IMR-90 (cell line): ENCODE data around the gene COL25A1. TPM values are rescaled to one million over a fixed set of nuclear protein-coding genes. Genes with fewer than 3 reads are reported as not detected.

Experiments
- ATAC-seq: fragments of 200-7000 bp; cut with Tn5 transposase; 2 replicates; pipeline ENCODE4 v1.9.1; 2020; ENCODE audit warnings: low read depth, mild to moderate bottlenecking, moderate library complexity
- BruUV-seq: library from RNA; stranded (reverse); fragments of 400-500 nt; replicated peaks from 2 replicates; lab custom pipeline; 2021; lab: Mats Ljungman, UMichigan
- CTCF ChIA-PET: fragments of 300-600 bp; formaldehyde crosslinking; extraction: SDS; loops from one replicate; lab custom pipeline; 2021; ENCODE audit warnings: antibody characterized with exemption; lab: Yijun Ruan, JAX
- POLR2A ChIA-PET: fragments of 300-600 bp; sonication (Branson Sonifier 250); formaldehyde crosslinking; loops from one replicate; lab custom pipeline; 2022; ENCODE audit warnings: antibody characterized with exemption; ENCODE audit not compliant: unreplicated experiment; lab: Charles Lee
- DNase-seq: peaks from one replicate; pipeline ENCODE4 v3.0.0; 2013
- H2AFZ ChIP-seq: replicated peaks from 2 replicates; pipeline ENCODE3; 2013; ENCODE audit warnings: low read length, mild to moderate bottlenecking; ENCODE audit not compliant: poor library complexity
- H2AK5ac ChIP-seq: 2 replicates; pipeline ENCODE4 v1.6.1; 2013; ENCODE audit warnings: low read depth, low read length, inconsistent platforms
- H2AK9ac ChIP-seq: replicated peaks from 2 replicates; pipeline ENCODE3; 2013; ENCODE audit warnings: mild to moderate bottlenecking, low read depth, low read length, moderate library complexity; ENCODE audit not compliant: poor library complexity
- H2BK120ac ChIP-seq: 2 replicates; pipeline ENCODE4 v1.6.1; 2013; ENCODE audit warnings: low read depth, low read length, inconsistent platforms
- H2BK15ac ChIP-seq: 3 replicates; pipeline ENCODE4 v1.6.1; 2013; ENCODE audit warnings: low read depth, low read length, inconsistent platforms
- H2BK20ac ChIP-seq: 2 replicates; pipeline ENCODE4 v1.6.1; 2013; ENCODE audit warnings: low read depth, mild to moderate bottlenecking, inconsistent platforms, low read length, moderate library complexity
- H2BK5ac ChIP-seq: 2 replicates; pipeline ENCODE4 v1.6.1; 2013; ENCODE audit warnings: mild to moderate bottlenecking, low read depth, low read length, inconsistent platforms; ENCODE audit not compliant: poor library complexity, severe bottlenecking
- H3K14ac ChIP-seq: replicated peaks from 2 replicates; pipeline ENCODE4 v1.6.1; 2013; ENCODE audit warnings: low read depth, low read length, inconsistent platforms
- H3K18ac ChIP-seq: 2 replicates; pipeline ENCODE4 v1.6.1; 2013; ENCODE audit warnings: low read depth, low read length, control low read depth
- H3K23ac ChIP-seq: 2 replicates; pipeline ENCODE4 v1.6.1; 2013; ENCODE audit warnings: low read depth, low read length, inconsistent platforms
- H3K27ac ChIP-seq: 2 replicates; pipeline ENCODE4 v1.5.1; 2013; ENCODE audit warnings: mild to moderate bottlenecking, control low read depth, low read length; ENCODE audit not compliant: insufficient read depth
- H3K27me3 ChIP-seq: 2 replicates; pipeline ENCODE4 v1.6.1; 2013; ENCODE audit warnings: low read length; ENCODE audit not compliant: control insufficient read depth, insufficient read depth
- H3K36me3 ChIP-seq: 2 replicates; pipeline ENCODE4 v1.6.1; 2013; ENCODE audit warnings: low read length, mixed read lengths; ENCODE audit not compliant: control insufficient read depth, insufficient read depth
- H3K4ac ChIP-seq: 2 replicates; pipeline ENCODE4 v1.6.1; 2013; ENCODE audit warnings: low read depth, low read length, inconsistent platforms
- H3K4me1 ChIP-seq: 2 replicates; pipeline ENCODE4 v1.6.1; 2013; ENCODE audit warnings: low read length, mixed read lengths; ENCODE audit not compliant: control insufficient read depth, insufficient read depth
- H3K4me2 ChIP-seq: 2 replicates; pipeline ENCODE4 v1.6.1; 2013; ENCODE audit warnings: low read depth, mild to moderate bottlenecking, control low read depth, low read length, moderate library complexity
- H3K4me3 ChIP-seq: 2 replicates; pipeline ENCODE4 v1.5.1; 2013; ENCODE audit warnings: low read depth, mild to moderate bottlenecking, control low read depth, low read length, moderate library complexity; ENCODE audit not compliant: insufficient read depth
- H3K56ac ChIP-seq: 2 replicates; pipeline ENCODE4 v1.6.1; 2013; ENCODE audit warnings: low read length, inconsistent platforms; ENCODE audit not compliant: insufficient read depth; ENCODE audit errors: extremely low read depth
- H3K79me1 ChIP-seq, 2 experiments: 2 replicates each; pipeline ENCODE4 v1.6.1; 2013; ENCODE audit warnings: low read length in 2 of 2, inconsistent platforms in 1 of 2, low read depth in 1 of 2
- H3K9ac ChIP-seq: 2 replicates; pipeline ENCODE4 v1.6.1; 2013; ENCODE audit warnings: low read depth, low read length, control low read depth
- H3K9me1 ChIP-seq: 2 replicates; pipeline ENCODE4 v1.6.1; 2013; ENCODE audit warnings: low read length, inconsistent platforms; ENCODE audit not compliant: insufficient read depth
- H3K9me3 ChIP-seq: 2 replicates; pipeline ENCODE4 v1.6.1; 2013; ENCODE audit warnings: low read length; ENCODE audit not compliant: control insufficient read depth, insufficient read depth
- H4K20me1 ChIP-seq: 2 replicates; pipeline ENCODE4 v1.6.1; 2013; ENCODE audit warnings: low read length, inconsistent platforms; ENCODE audit not compliant: insufficient read depth
- H4K5ac ChIP-seq: 2 replicates; pipeline ENCODE4 v1.6.1; 2013; ENCODE audit warnings: mild to moderate bottlenecking, low read depth, low read length, control low read depth
- H4K8ac ChIP-seq, 2 experiments: 2 replicates each; pipeline ENCODE4 v1.6.1; 2013; ENCODE audit warnings: low read depth in 2 of 2, low read length in 2 of 2, control low read depth in 1 of 2, inconsistent platforms in 1 of 2
- H4K91ac ChIP-seq: 2 replicates; pipeline ENCODE4 v1.6.1; 2013; ENCODE audit warnings: low read depth, low read length, inconsistent platforms; ENCODE audit not compliant: insufficient read depth
- BHLHE40 ChIP-seq: fragments of 150-350 bp; IDR thresholded peaks from 2 replicates; pipeline ENCODE4 v1.6.1; 2016; ENCODE audit warnings: mild to moderate bottlenecking, low read depth, low read length
- CEBPB ChIP-seq: IDR thresholded peaks from 2 replicates; pipeline ENCODE4 v1.6.1; 2012; ENCODE audit warnings: low read depth, low read length, improper control_type of control experiment
- CHD1 ChIP-seq: IDR thresholded peaks from 2 replicates; pipeline ENCODE4 v1.6.1; 2012; ENCODE audit warnings: low read depth, low read length, improper control_type of control experiment
- FOS ChIP-seq: fragments of 150-350 bp; IDR thresholded peaks from 2 replicates; pipeline ENCODE4 v1.6.1; 2016; ENCODE audit warnings: low read depth, low read length
- MAFK ChIP-seq: IDR thresholded peaks from 2 replicates; pipeline ENCODE4 v1.6.1; 2012; ENCODE audit warnings: low read depth, low read length, improper control_type of control experiment
- MAZ ChIP-seq: IDR thresholded peaks from 2 replicates; pipeline ENCODE4 v1.6.1; 2012; ENCODE audit warnings: low read depth, mild to moderate bottlenecking, low read length, improper control_type of control experiment, moderate library complexity, borderline replicate concordance
- MXI1 ChIP-seq: IDR thresholded peaks from 2 replicates; pipeline ENCODE4 v1.6.1; 2012; ENCODE audit warnings: low read depth, mild to moderate bottlenecking, low read length, moderate library complexity, borderline replicate concordance
- NFE2L2 ChIP-seq: fragments of 150-350 bp; IDR thresholded peaks from 2 replicates; pipeline ENCODE4 v1.6.1; 2016; ENCODE audit warnings: low read depth, mild to moderate bottlenecking, low read length
- POLR2A ChIP-seq: IDR thresholded peaks from 2 replicates; pipeline ENCODE4 v1.6.1; 2012; ENCODE audit warnings: mild to moderate bottlenecking, low read depth, low read length
- RAD21 ChIP-seq: IDR thresholded peaks from 2 replicates; pipeline ENCODE4 v1.6.1; 2012; ENCODE audit warnings: low read length, improper control_type of control experiment
- RCOR1 ChIP-seq: IDR thresholded peaks from 2 replicates; pipeline ENCODE4 v1.6.1; 2012; ENCODE audit warnings: mild to moderate bottlenecking, low read length, improper control_type of control experiment; ENCODE audit not compliant: insufficient replicate concordance
- RFX5 ChIP-seq: IDR thresholded peaks from 2 replicates; pipeline ENCODE4 v1.8.0; 2012; ENCODE audit warnings: low read depth, mild to moderate bottlenecking, low read length, moderate library complexity
- SMC3 ChIP-seq: fragments of 150-350 bp; IDR thresholded peaks from 2 replicates; pipeline ENCODE4 v1.6.1; 2016; ENCODE audit warnings: low read depth, mild to moderate bottlenecking, antibody characterized with exemption, low read length, moderate library complexity
- WGBS, 2 experiments: methylation state at CpG; one replicate each; pipeline versions ENCODE4 v1.1.5 to v1.1.7; 2013; ENCODE audit warnings: missing lambda C conversion rate in 2 of 2; ENCODE audit not compliant: insufficient read length in 1 of 2; ENCODE audit errors: extremely low coverage in 2 of 2; 5-methylcytosine and 5-hydroxymethylcytosine counted together
- dilution Hi-C: fragments of 300-500 bp; cut with HindIII; formaldehyde crosslinking; loops from one replicate; pipeline ENCODE4 v1.14.3; 2018; ENCODE audit warnings: low sequenced_read_pairs; ENCODE audit not compliant: unreplicated experiment
- in situ Hi-C: fragments of 300-500 bp; cut with MboI; formaldehyde crosslinking; loops from 3 replicates; pipeline ENCODE4 v1.14.3; 2019; ENCODE audit warnings: low sequenced_read_pairs, inconsistent platforms, mixed read lengths
- intact Hi-C: fragments of 100-400 bp; cut with micrococcal nuclease; formaldehyde crosslinking; loops from 2 replicates; pipeline ENCODE4 v1.10.0; 2022
- polyA plus RNA-seq, 3 experiments: library from polyadenylated mRNA; depleted of rRNA; stranded (reverse); fragments of >200 nt; gene quantifications; 2 replicates each; pipeline ENCODE4 v1.2.3, GENCODE V29; 2012; ENCODE audit warnings: low replicate concordance in 1 of 3
- total RNA-seq: library from RNA; depleted of rRNA; stranded (reverse); fragments of >200 nt; gene quantifications from 2 replicates; pipeline ENCODE4 v1.2.3, GENCODE V29; 2012
- TF ChIP-seq, protein P1 (sequence below): fragments of 150-350 bp; IDR thresholded peaks from 2 replicates; pipeline ENCODE4 v1.6.1; 2017; ENCODE audit warnings: mild to moderate bottlenecking, antibody characterized with exemption, low read length, low read depth
- TF ChIP-seq, protein P2 (sequence below): conservative IDR thresholded peaks from 2 replicates; pipeline ENCODE4 v1.5.1; 2012; ENCODE audit warnings: mild to moderate bottlenecking, low read depth, low read length, improper control_type of control experiment
- TF ChIP-seq, protein P3 (sequence below): fragments of 150-350 bp; IDR thresholded peaks from 2 replicates; pipeline ENCODE4 v1.6.1; 2016; ENCODE audit warnings: low read depth, mild to moderate bottlenecking, low read length, moderate library complexity, borderline replicate concordance

Gene COL25A1
- total and polyA plus RNA-seq, 2 of the 4 experiments (the other 2 are of a cell fraction), result under 0.01 to 0.05 TPM

DNA sequence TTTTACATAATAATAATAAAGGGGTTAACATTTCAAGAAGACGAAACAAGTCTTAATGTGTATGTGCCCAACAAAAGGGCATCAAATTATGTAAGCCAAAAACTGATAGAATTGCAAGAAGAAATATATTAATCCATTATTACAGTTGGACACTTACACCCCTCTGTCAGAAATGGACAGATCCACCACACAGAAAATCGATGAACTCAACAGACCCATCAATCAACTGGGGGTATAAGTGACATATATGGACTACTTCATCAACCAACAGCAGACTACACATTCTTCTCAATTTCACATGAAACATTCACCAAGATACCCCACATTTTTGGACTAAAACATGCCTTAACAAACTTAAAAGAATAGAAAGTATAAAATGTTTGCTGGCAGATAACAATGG lies 183.8 kb downstream of the COL25A1 start:
- in situ Hi-C loops (no loop called here), dilution Hi-C loops (no loop called here), intact Hi-C loops (no loop called here)
- Histone ChIP-seq H2AK9ac (no peak overlapping the region), H3K79me1 (no peaks in the 10 kb centered on the region), H3K9me3 (no peaks in the 10 kb centered on the region), H2BK5ac (no peak overlapping the region), H3K14ac (no peak overlapping the region), H3K9ac (no peak overlapping the region), H3K4me2 (no peak overlapping the region), H3K4me3 (no peak overlapping the region), H4K5ac (no peak overlapping the region), H4K8ac (no peak overlapping the region), H3K18ac (no peak overlapping the region), H3K27me3 (peaks cover 3% of the 10 kb centered on the region; the same call in 1 of the 2 replicates), H2AFZ (no peak overlapping the region), H3K4ac (no peak overlapping the region), H2BK15ac (no peak overlapping the region), H4K20me1 (no peaks in the 10 kb centered on the region), H2BK20ac (no peak overlapping the region), H3K23ac (no peak overlapping the region), H3K56ac (no peak overlapping the region), H3K27ac (no peak overlapping the region), H3K36me3 (no peaks in the 10 kb centered on the region), H2BK120ac (no peak overlapping the region), H3K4me1 (no peaks in the 10 kb centered on the region), H4K91ac (no peak overlapping the region), H3K9me1 (no peaks in the 10 kb centered on the region), H2AK5ac (no peak overlapping the region)
- CTCF ChIA-PET, result no interaction called here
- BruUV-seq, result no TSS peak
- ATAC-seq (no peak), DNase-seq (no peak)
- no CpG with 5 or more reads among the region's 2 CpGs for WGBS, 2 experiments
- POLR2A ChIA-PET, result interaction anchor here (0.6 kb wide), 1 partner anchor 233 kb away, joined by 6 read pairs; no protein-coding TSS in a partner anchor
- TF ChIP-seq MAFK (no peak), SMC3 (no peak), FOS (no peak), CHD1 (no peak), RAD21 (no peak), MAZ (no peak), POLR2A (no peak), RCOR1 (no peak), RFX5 (no peak), CEBPB (no peak), NFE2L2 (no peak), MXI1 (no peak), BHLHE40 (no peak)
- TF ChIP-seq, protein P1, sequence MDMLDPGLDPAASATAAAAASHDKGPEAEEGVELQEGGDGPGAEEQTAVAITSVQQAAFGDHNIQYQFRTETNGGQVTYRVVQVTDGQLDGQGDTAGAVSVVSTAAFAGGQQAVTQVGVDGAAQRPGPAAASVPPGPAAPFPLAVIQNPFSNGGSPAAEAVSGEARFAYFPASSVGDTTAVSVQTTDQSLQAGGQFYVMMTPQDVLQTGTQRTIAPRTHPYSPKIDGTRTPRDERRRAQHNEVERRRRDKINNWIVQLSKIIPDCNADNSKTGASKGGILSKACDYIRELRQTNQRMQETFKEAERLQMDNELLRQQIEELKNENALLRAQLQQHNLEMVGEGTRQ, result no peak
- TF ChIP-seq, protein P2, sequence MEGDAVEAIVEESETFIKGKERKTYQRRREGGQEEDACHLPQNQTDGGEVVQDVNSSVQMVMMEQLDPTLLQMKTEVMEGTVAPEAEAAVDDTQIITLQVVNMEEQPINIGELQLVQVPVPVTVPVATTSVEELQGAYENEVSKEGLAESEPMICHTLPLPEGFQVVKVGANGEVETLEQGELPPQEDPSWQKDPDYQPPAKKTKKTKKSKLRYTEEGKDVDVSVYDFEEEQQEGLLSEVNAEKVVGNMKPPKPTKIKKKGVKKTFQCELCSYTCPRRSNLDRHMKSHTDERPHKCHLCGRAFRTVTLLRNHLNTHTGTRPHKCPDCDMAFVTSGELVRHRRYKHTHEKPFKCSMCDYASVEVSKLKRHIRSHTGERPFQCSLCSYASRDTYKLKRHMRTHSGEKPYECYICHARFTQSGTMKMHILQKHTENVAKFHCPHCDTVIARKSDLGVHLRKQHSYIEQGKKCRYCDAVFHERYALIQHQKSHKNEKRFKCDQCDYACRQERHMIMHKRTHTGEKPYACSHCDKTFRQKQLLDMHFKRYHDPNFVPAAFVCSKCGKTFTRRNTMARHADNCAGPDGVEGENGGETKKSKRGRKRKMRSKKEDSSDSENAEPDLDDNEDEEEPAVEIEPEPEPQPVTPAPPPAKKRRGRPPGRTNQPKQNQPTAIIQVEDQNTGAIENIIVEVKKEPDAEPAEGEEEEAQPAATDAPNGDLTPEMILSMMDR, result no peak
- TF ChIP-seq, protein P3, sequence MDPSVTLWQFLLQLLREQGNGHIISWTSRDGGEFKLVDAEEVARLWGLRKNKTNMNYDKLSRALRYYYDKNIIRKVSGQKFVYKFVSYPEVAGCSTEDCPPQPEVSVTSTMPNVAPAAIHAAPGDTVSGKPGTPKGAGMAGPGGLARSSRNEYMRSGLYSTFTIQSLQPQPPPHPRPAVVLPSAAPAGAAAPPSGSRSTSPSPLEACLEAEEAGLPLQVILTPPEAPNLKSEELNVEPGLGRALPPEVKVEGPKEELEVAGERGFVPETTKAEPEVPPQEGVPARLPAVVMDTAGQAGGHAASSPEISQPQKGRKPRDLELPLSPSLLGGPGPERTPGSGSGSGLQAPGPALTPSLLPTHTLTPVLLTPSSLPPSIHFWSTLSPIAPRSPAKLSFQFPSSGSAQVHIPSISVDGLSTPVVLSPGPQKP, result no peak
